GM18951 (cell line): ENCODE data around the gene THEMIS.

Experiments used
- POLR2A ChIP-seq: IDR thresholded peaks from 4 replicates; pipeline ENCODE4 v1.6.1; 2011; ENCODE audit warnings: mild to moderate bottlenecking; ENCODE audit not compliant: insufficient read length, insufficient read depth; ENCODE audit errors: extremely low read depth
- in situ Hi-C: fragments of 300-500 bp; cut with MboI; formaldehyde crosslinking; loops from one replicate; pipeline ENCODE4 v1.12.0; 2022; ENCODE audit warnings: low sequenced_read_pairs, mixed read lengths, inconsistent platforms; ENCODE audit not compliant: unreplicated experiment

The THEMIS gene

DNA sequence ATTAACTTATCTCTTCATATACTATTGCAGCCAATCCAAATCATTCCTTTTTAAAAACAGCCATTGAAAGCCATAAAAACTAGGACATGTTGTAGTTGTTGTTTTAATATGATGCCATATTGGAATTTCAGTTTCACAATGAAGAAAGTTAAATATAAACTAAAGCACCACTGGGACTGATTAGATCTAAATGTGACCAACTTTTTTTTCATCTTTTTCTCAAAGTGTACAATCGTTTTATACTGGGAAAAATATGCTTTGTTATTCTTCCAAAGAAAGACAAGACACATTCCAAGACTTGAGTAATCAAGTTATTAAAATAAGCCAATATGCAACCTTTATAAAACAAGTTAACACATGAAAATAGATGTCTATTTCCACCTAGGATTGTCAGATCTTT is 68.5 kb downstream of the THEMIS start:
- in situ Hi-C loops: no loop called here
- no peak for TF ChIP-seq POLR2A

DNA sequence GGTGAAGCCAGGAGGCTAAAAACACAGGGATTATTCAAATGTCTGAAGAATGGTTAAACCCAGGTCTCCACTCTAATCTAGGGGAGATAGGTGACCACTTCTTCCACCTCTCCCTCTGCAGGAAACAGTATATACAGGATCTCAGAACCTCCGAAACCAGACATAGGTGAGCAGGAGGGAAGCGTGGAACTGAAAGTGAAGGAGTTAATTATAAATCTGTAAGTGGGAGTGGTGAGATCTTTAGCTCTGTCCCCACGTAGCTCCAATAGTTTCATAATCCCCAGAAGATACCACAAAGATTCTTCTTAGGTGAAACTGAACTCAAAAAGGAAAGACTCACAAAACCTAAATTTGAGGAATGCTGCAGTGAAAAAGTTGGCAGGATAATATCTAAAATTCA is 76.8 kb downstream of the THEMIS start:
- in situ Hi-C loops: no loop called here

GRCh38 chr6:127821431-127821830 is 79.4 kb downstream of the THEMIS start:
- in situ Hi-C loops: no loop called here
- TF ChIP-seq POLR2A: no peak

More for the DNA sequence above, 76.8 kb downstream of the THEMIS start:
- no peak for TF ChIP-seq POLR2A

DNA sequence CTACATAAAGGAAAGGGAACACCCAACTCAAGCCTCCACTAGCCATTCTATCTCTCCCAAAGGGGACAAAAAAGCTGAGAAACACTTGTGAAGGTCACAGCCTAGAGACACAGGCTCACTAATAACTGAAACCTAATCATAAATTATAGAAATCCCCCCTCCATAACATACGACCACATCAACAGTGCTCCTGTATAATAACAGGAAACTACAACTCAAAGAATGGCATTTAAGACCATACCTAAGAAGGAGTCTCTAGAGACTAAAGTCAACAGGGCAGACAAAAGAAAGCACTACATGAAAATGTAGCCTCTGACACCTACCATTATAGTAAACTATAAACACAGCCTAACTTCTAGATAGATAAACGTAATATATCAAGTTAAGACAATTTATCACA is 82.7 kb downstream of the THEMIS start:
- TF ChIP-seq POLR2A: no peak
- in situ Hi-C loops: no loop called here

- in situ Hi-C loops: no loop called here
- TF ChIP-seq POLR2A: no peak
These were observed 84.2 kb downstream of the THEMIS start for GRCh38 chr6:127816643-127817042.

GRCh38 chr6:127813699-127814027 is 87.2 kb downstream of the THEMIS start:
- in situ Hi-C loops: no loop called here
- TF ChIP-seq POLR2A: no peak

DNA sequence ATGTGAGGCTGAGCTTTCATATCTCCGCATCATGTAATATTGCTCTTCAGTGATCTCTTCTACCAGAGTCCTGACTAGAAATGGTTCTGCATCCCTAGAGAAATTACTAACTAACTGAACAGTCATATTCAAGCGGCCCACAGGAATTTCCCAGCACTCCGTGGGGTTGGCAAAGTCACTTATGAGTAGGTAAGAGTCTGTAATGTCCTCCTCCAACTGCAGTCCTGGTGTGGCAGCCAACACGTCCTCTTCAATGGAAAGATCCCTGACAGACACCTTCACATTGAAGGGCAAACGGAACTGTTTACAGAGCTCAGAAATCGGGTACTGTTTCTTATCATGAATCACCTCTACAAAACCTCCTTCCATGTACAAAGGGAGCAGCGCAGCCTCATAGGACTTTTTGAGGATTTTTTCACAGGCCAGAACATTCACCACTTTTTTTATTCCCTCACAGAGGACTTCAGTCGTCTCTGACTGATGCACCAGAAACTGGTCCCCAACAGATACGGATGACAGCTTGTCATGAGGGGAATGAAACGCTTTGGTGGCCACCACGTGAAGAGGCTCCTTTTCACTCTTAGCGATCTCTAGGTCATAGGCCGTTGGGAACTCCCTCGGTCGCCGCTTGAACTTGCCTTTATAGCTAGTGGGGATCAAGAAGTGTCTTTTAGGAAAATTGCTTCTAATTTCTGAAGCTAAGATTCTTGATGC is 87.7 kb downstream of the THEMIS start:
- in situ Hi-C loops: no loop called here
- no peak for TF ChIP-seq POLR2A

GRCh38 chr6:127811900-127812570 is 88.8 kb downstream of the THEMIS start:
- in situ Hi-C loops: no loop called here
- TF ChIP-seq POLR2A: no peak

- in situ Hi-C loops: no loop called here
- no peak for TF ChIP-seq POLR2A
These were observed 92.9 kb downstream of the THEMIS start for GRCh38 chr6:127807806-127808517.

- in situ Hi-C loops: no loop called here
- no peak for TF ChIP-seq POLR2A
These were observed 104.1 kb downstream of the THEMIS start for GRCh38 chr6:127796713-127797112.

DNA sequence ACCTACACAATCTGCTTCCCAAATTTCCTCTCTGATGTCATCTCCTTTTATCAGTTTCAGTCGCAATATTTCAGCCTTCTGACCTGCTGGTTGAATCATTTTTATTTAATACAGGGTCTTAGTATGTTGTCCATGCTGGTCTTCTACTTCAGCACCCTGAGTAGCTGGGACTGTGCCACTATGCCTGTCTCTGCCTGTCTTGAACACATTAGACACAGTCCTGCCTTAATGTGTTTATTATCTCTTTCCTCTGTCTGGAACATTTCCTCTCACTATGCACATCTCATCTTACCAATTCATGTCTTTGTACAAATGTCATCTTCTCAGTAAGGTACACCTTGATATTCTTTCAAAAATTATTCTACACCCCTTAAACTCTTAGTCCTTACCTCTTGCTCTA is 106.5 kb downstream of the THEMIS start:
- in situ Hi-C loops: no loop called here
- TF ChIP-seq POLR2A: no peak

GRCh38 chr6:127793396-127793795 is 107.5 kb downstream of the THEMIS start:
- in situ Hi-C loops: no loop called here
- TF ChIP-seq POLR2A: no peak

DNA sequence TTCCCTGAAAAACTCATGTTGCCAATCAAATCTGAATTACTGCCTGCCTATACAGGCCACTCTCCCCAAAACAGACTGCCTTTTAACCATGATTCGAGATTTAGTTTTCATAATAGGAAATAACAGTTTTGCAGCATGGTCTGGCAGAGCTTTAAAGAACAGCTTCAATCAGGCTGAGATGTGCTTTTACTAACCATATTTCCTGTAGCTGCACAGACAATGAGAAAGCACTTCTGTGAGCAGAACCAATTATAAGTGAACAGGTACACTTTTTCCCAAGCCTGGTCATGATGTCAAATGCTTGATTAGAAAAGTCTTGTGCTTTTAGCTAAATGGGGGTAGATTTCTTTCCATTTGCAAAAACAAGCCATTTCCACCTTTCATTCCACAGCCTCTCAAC is 108.2 kb downstream of the THEMIS start:
- TF ChIP-seq POLR2A: no peak
- in situ Hi-C loops: no loop called here
